HG03460 (cell line): ENCODE results near the gene TBC1D12.
A peak's percentile ranks its signal among the peaks of the same experiment; 100 is the strongest.
"Not testable (repeated sequence)": the region's sequence is repeated elsewhere in the genome, so short reads cannot be mapped to it uniquely, and the experiment has no call there.

Experiments used
- ATAC-seq: cut with Tn5 transposase; IDR thresholded peaks from one replicate; pipeline ENCODE4 v1.9.1; 2021; ENCODE audit not compliant: unreplicated experiment

Gene TBC1D12

GRCh38 chr10:94402204-94402842 is at the start of gene TBC1D12:
Gene TBC1D12, plus strand, starts transcription at chr10:94402541. Its CDS starts 73 bp downstream, at chr10:94402614.
- ATAC-seq, result peak; percentile 63

- ATAC-seq, result no peak
Measured at GRCh38 chr10:94353336-94353735, 49.0 kb upstream of the TBC1D12 start.

GRCh38 chr10:94355841-94356240 is 46.5 kb upstream of the TBC1D12 start:
- no peak for ATAC-seq

GRCh38 chr10:94357193-94357592 is 45.1 kb upstream of the TBC1D12 start:
- no peak for ATAC-seq

GRCh38 chr10:94358480-94358879 is 43.9 kb upstream of the TBC1D12 start:
- ATAC-seq, result no peak

- ATAC-seq, result no peak
Measured at GRCh38 chr10:94361171-94361794, 41.1 kb upstream of the TBC1D12 start.

GRCh38 chr10:94362360-94363250 is 39.7 kb upstream of the TBC1D12 start, which contains the start of gene NOC3L:
Gene NOC3L, minus strand, starts transcription at chr10:94362939. Its CDS starts 101 bp downstream, at chr10:94362838.
- ATAC-seq, result peak; percentile 99

- peak; percentile 10 for ATAC-seq
Measured at GRCh38 chr10:94363251-94363565, 39.1 kb upstream of the TBC1D12 start.

- no peak for ATAC-seq
Measured at GRCh38 chr10:94364482-94364881, 37.9 kb upstream of the TBC1D12 start.

- ATAC-seq, result no peak
Measured at GRCh38 chr10:94366382-94366781, 36.0 kb upstream of the TBC1D12 start.

- ATAC-seq, result no peak
Measured at GRCh38 chr10:94370501-94370900, 31.8 kb upstream of the TBC1D12 start.

GRCh38 chr10:94375374-94375773 is 27.0 kb upstream of the TBC1D12 start:
- no peak for ATAC-seq

- ATAC-seq, result no peak
Measured at GRCh38 chr10:94376865-94377264, 25.5 kb upstream of the TBC1D12 start.

GRCh38 chr10:94383530-94383929 is 18.8 kb upstream of the TBC1D12 start:
- no peak for ATAC-seq

- ATAC-seq, result not testable (repeated sequence)
Measured at GRCh38 chr10:94385733-94386132, 16.6 kb upstream of the TBC1D12 start.

GRCh38 chr10:94392117-94392516 is 10.2 kb upstream of the TBC1D12 start:
- not testable (repeated sequence) for ATAC-seq

GRCh38 chr10:94397549-94398370 is 4.6 kb upstream of the TBC1D12 start:
- ATAC-seq, result no peak

GRCh38 chr10:94398762-94399161 is 3.6 kb upstream of the TBC1D12 start:
- ATAC-seq, result no peak

- ATAC-seq, result peak; percentile 22
Measured at GRCh38 chr10:94402843-94403379, 570 bp downstream of the TBC1D12 start.

- ATAC-seq, result peak; percentile 57
Measured at GRCh38 chr10:94403380-94404213, 1.3 kb downstream of the TBC1D12 start.
